Activated CD4-positive, alpha-beta T cell treated with anti-CD3 and anti-CD28 coated beads for 36 hours (primary cell): ENCODE measurements around the gene XRCC4. TPM values are rescaled to one million over a fixed set of nuclear protein-coding genes. Genes with fewer than 3 reads are reported as not detected.

Source experiments
- ATAC-seq: fragments of 200-7000 bp; cut with Tn5 transposase; one replicate; pipeline ENCODE4 v1.10.0; 2021; ENCODE audit warnings: mild to moderate bottlenecking, moderate library complexity
- CTCF ChIA-PET: fragments of 350-600 bp; sonication (Branson Sonifier 250); formaldehyde crosslinking; loops from one replicate; lab custom pipeline; 2021; ENCODE audit warnings: antibody characterized with exemption; lab: Charles Lee
- POLR2A ChIA-PET: fragments of 350-600 bp; sonication (Branson Sonifier 250); formaldehyde crosslinking; loops from one replicate; lab custom pipeline; 2021; ENCODE audit warnings: antibody characterized with exemption, inconsistent platforms; lab: Charles Lee
- DNase-seq: peaks from one replicate; pipeline ENCODE4 v3.0.0-alpha.2; 2020
- H3K27ac Mint-ChIP-seq: one replicate; pipeline ENCODE4 v1.8.0; 2021; ENCODE audit warnings: mixed read lengths
- H3K27me3 Mint-ChIP-seq: one replicate; pipeline ENCODE4 v1.8.0; 2021; ENCODE audit warnings: mixed read lengths
- H3K36me3 Mint-ChIP-seq: one replicate; pipeline ENCODE4 v1.8.0; 2021; ENCODE audit warnings: low read depth, mixed read lengths
- H3K4me1 Mint-ChIP-seq: one replicate; pipeline ENCODE4 v1.8.0; 2021; ENCODE audit warnings: mixed read lengths
- H3K4me3 Mint-ChIP-seq: one replicate; pipeline ENCODE4 v1.8.0; 2021; ENCODE audit warnings: mild to moderate bottlenecking, moderate library complexity, mixed read lengths
- H3K9me3 Mint-ChIP-seq: one replicate; pipeline ENCODE4 v1.8.0; 2021; ENCODE audit warnings: low read depth, mixed read lengths
- intact Hi-C, 2 experiments: fragments of 100-400 bp; cut with DNase I in 1 of 2; cut with micrococcal nuclease in 1 of 2; formaldehyde crosslinking; loops; one replicate each; pipeline versions ENCODE4 v1.14.2 to v1.15.1; 2022 to 2024; cut with DNase I, micrococcal nuclease
- total RNA-seq, 2 experiments: library from RNA; stranded (reverse); gene quantifications; one replicate each; pipeline ENCODE4 v1.2.3, GENCODE V29; 2021

XRCC4 gene
- total RNA-seq, 2 experiments from 2014 or later = 13.7 to 16.9 TPM

DNA sequence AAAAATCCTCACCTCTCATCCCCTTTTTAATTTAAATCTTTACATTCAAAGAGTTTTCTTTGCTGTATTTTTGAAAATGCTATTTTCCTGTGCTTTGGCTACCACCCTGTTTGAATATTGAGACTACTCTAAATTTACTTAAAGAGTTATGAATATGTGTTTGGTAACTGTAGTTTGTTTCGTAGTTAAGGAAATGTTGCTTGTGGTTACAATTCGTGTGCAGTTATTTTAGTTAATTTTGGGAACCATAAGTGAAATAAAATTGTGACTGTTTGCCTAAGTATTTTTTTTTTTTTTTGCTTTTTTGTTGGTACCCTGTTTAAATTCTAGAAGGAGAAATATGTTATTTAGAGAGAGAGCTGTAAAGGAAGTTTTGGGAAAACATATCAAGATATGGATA lies 78.7 kb downstream of the XRCC4 start:
- CTCF ChIA-PET = no interaction called here
- intact Hi-C loops = no loop called here
- H3K4me3 Mint-ChIP-seq = no peak overlapping the region
- no peaks in the 10 kb centered on the region for H3K27me3 Mint-ChIP-seq
- no peaks in the 10 kb centered on the region for H3K4me1 Mint-ChIP-seq
- DNase-seq = no peak
- POLR2A ChIA-PET = no interaction called here
- no peak overlapping the region for H3K27ac Mint-ChIP-seq
- H3K36me3 Mint-ChIP-seq = no peaks in the 10 kb centered on the region
- no peak for ATAC-seq
- no peaks in the 10 kb centered on the region for H3K9me3 Mint-ChIP-seq

GRCh38 chr5:83157163-83157562 lies 79.8 kb downstream of the XRCC4 start:
- H3K9me3 Mint-ChIP-seq = no peaks in the 10 kb centered on the region
- H3K27ac Mint-ChIP-seq = no peak overlapping the region
- DNase-seq = no peak
- H3K36me3 Mint-ChIP-seq = no peaks in the 10 kb centered on the region
- no peak overlapping the region for H3K4me3 Mint-ChIP-seq
- ATAC-seq = no peak
- ChIA-PET CTCF (no interaction called here), POLR2A (no interaction called here)
- H3K27me3 Mint-ChIP-seq = no peaks in the 10 kb centered on the region
- H3K4me1 Mint-ChIP-seq = no peaks in the 10 kb centered on the region
- intact Hi-C loops = no loop called here

DNA sequence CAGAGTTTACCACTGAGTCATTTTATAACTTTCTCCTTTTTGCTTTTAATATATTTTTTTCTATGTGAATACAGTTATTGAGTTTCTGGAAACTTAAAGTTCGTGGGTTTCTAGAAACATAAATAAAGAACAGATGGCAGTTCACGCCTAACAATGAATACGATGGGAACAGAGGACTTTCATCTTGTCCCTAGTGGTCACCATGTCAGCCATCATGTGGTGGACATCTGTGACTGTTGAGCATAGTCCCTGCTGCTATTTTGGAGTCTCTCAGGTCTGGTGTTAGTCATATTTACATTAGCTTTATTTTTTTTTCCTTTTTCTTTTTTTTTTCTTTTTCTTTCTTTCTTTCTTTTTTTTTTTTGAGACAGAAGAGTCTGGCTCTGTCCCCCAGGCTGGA lies 85.3 kb downstream of the XRCC4 start:
- H3K4me3 Mint-ChIP-seq = no peak overlapping the region
- peaks cover 3% of the 10 kb centered on the region for H3K36me3 Mint-ChIP-seq
- ATAC-seq (no peak), DNase-seq (no peak)
- H3K4me1 Mint-ChIP-seq = no peaks in the 10 kb centered on the region
- H3K9me3 Mint-ChIP-seq = no peaks in the 10 kb centered on the region
- intact Hi-C loops = no loop called here
- ChIA-PET CTCF (no interaction called here), POLR2A (interaction anchor here (0.6 kb wide), 1 partner anchor 12 kb away, joined by 3 read pairs; no protein-coding TSS in a partner anchor)
- no peak overlapping the region for H3K27ac Mint-ChIP-seq
- H3K27me3 Mint-ChIP-seq = no peaks in the 10 kb centered on the region

- Mint-ChIP-seq H3K4me3 (no peak overlapping the region), H3K36me3 (peaks cover 3% of the 10 kb centered on the region), H3K27ac (no peak overlapping the region), H3K27me3 (no peaks in the 10 kb centered on the region), H3K4me1 (no peaks in the 10 kb centered on the region), H3K9me3 (no peaks in the 10 kb centered on the region)
- POLR2A ChIA-PET = no interaction called here
- CTCF ChIA-PET = no interaction called here
- DNase-seq (no peak), ATAC-seq (no peak)
- intact Hi-C loops = no loop called here
These were observed 90.2 kb downstream of the XRCC4 start for GRCh38 chr5:83167538-83167937.

DNA sequence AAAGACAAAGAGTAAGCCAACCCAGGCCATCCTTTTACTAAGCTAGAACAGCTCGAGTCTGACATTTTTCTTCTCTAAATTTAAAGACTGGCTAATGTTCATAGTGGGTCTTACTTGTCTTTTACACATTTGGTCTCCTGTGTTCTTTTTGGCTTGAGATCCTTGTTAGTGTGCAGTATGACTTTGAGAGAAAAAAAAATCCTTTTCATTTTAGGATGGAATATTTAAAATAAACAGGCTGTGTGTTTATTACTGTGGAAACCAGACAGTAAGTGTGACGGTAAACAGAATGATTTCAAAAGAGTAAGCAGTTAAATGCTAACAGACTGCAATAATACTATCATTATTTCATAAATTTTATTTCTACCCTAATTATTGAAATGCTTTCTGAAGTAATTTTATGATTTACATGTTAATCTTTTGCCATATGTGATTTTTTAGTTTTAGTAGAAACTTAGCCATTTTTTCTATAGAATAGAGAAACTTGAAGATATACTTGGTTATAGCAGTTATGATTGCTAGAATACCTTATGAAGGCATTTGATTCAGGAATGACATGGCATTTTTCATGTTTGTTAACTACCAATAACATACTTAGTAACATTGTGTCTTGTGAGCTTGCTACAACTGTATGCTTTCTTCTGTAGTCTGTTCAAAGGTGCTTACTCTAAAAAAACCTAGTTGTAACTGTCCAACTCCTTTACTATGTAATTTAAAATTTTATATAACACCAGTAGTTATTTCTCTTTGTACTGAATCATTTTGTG lies 92.4 kb downstream of the XRCC4 start:
- no peaks in the 10 kb centered on the region for H3K4me1 Mint-ChIP-seq
- CTCF ChIA-PET = no interaction called here
- no peaks in the 10 kb centered on the region for H3K27me3 Mint-ChIP-seq
- ATAC-seq = no peak
- H3K4me3 Mint-ChIP-seq = no peak overlapping the region
- no peak overlapping the region for H3K27ac Mint-ChIP-seq
- POLR2A ChIA-PET = no interaction called here
- peaks cover 3% of the 10 kb centered on the region for H3K36me3 Mint-ChIP-seq
- no peaks in the 10 kb centered on the region for H3K9me3 Mint-ChIP-seq
- intact Hi-C loops = no loop called here
- no peak for DNase-seq

DNA sequence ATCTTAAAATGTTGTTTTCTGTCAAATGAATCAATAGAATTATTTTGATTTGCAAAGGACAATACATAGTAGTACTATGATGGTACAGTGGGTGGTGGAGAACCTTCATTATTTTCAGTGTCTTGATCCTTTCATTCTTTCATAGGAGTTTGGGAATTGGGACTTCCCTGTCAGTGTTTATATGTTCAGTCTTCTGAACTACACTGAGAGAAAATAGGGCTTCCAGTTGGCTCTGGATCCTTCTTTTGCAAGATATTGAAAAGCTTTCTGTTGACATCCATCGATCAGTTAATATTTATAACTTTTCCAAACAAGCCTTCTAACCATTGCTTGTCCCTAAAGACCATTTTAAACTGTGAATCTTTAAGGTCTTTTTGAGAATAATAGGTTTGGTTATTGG lies 94.7 kb downstream of the XRCC4 start:
- intact Hi-C loops = no loop called here
- DNase-seq (no peak), ATAC-seq (no peak)
- ChIA-PET POLR2A (no interaction called here), CTCF (interaction anchor here (0.7 kb wide), 1 partner anchor 239 kb away, joined by 3 read pairs; no protein-coding TSS in a partner anchor)
- no peaks in the 10 kb centered on the region for H3K9me3 Mint-ChIP-seq
- H3K27me3 Mint-ChIP-seq = no peaks in the 10 kb centered on the region
- peaks cover 1% of the 10 kb centered on the region for H3K36me3 Mint-ChIP-seq
- H3K4me3 Mint-ChIP-seq = no peak overlapping the region
- H3K4me1 Mint-ChIP-seq = no peaks in the 10 kb centered on the region
- no peak overlapping the region for H3K27ac Mint-ChIP-seq

- no peak overlapping the region for H3K27ac Mint-ChIP-seq
- POLR2A ChIA-PET = no interaction called here
- intact Hi-C loops = no loop called here
- H3K27me3 Mint-ChIP-seq = no peaks in the 10 kb centered on the region
- no peaks in the 10 kb centered on the region for H3K9me3 Mint-ChIP-seq
- ATAC-seq (no peak), DNase-seq (no peak)
- no peak overlapping the region for H3K4me3 Mint-ChIP-seq
- H3K4me1 Mint-ChIP-seq = no peaks in the 10 kb centered on the region
- CTCF ChIA-PET = no interaction called here
- H3K36me3 Mint-ChIP-seq = no peaks in the 10 kb centered on the region
These were observed 95.3 kb downstream of the XRCC4 start for GRCh38 chr5:83172655-83173054.

DNA sequence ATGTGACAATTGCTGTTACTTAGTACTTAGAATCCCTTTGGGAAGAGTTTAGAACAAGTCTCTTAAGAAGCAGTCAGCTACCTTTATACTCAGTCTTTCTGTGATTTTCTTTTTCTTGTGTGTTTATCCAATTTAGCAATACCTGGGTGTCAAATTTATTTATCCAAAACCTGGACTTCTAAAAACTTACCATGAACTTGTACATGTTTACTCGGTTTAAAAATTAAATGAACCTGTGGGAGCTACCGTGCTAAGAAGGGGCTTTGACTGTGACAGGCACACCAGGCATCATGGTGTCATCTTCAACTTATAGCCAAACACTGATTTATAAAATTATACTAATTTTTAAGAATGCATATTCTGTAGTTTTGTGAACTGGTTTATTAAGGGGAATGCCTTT lies 96.5 kb downstream of the XRCC4 start:
- intact Hi-C loops = no loop called here
- no peaks in the 10 kb centered on the region for H3K27me3 Mint-ChIP-seq
- H3K4me1 Mint-ChIP-seq = no peaks in the 10 kb centered on the region
- no peaks in the 10 kb centered on the region for H3K36me3 Mint-ChIP-seq
- DNase-seq = no peak
- POLR2A ChIA-PET = no interaction called here
- no peak overlapping the region for H3K4me3 Mint-ChIP-seq
- CTCF ChIA-PET = no interaction called here
- ATAC-seq = no peak
- H3K27ac Mint-ChIP-seq = no peak overlapping the region
- H3K9me3 Mint-ChIP-seq = no peaks in the 10 kb centered on the region

DNA sequence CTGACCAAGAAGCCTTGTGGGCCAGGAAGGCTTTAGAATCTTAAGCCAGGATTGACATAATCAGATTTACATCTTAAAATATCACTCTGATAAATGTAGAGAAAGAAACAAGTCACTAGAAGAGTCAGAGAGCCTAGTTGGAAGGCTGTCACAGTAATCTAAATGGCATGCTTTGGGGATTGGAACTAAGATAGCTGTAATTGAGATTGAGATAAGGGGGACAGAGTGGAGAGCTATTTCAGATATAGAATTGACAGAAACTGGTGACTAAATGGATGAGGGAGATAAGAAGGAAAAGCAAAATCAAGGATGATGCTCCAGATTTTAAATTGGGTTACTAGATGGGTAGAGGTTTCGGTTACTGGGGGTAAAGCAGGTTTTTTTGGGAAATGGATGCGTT lies 100.5 kb downstream of the XRCC4 start:
- no peaks in the 10 kb centered on the region for H3K27me3 Mint-ChIP-seq
- ATAC-seq (no peak), DNase-seq (no peak)
- H3K36me3 Mint-ChIP-seq = no peaks in the 10 kb centered on the region
- H3K9me3 Mint-ChIP-seq = no peaks in the 10 kb centered on the region
- H3K27ac Mint-ChIP-seq = no peak overlapping the region
- ChIA-PET POLR2A (no interaction called here), CTCF (no interaction called here)
- intact Hi-C loops = no loop called here
- H3K4me3 Mint-ChIP-seq = no peak overlapping the region
- H3K4me1 Mint-ChIP-seq = no peaks in the 10 kb centered on the region

DNA sequence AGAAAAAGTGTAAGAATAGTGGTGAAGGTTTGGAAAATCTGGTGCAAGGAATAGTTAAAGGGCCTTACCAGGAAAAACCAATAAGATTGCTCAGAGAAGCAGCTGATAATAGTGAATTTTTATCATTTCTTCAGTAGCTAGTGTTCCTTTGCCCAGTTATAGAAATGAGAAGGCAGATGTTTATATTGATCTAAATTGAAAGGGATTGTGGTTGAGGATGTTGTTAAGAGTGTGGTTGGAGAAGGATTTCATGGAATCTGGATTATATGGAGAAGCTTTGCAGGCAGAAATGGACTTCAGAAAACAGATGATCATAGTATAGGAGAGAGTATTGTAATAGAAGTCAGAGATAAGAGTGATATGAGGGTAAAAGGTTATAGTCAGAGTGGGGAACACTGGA lies 102.6 kb downstream of the XRCC4 start:
- ATAC-seq (no peak), DNase-seq (no peak)
- no peaks in the 10 kb centered on the region for H3K36me3 Mint-ChIP-seq
- no peaks in the 10 kb centered on the region for H3K9me3 Mint-ChIP-seq
- no peaks in the 10 kb centered on the region for H3K4me1 Mint-ChIP-seq
- H3K27ac Mint-ChIP-seq = no peak overlapping the region
- H3K27me3 Mint-ChIP-seq = no peaks in the 10 kb centered on the region
- H3K4me3 Mint-ChIP-seq = no peak overlapping the region
- CTCF ChIA-PET = no interaction called here
- intact Hi-C loops = no loop called here
- POLR2A ChIA-PET = no interaction called here

GRCh38 chr5:83184534-83184933 lies 107.2 kb downstream of the XRCC4 start:
- intact Hi-C loops = no loop called here
- H3K36me3 Mint-ChIP-seq = peaks cover 3% of the 10 kb centered on the region
- H3K4me3 Mint-ChIP-seq = no peak overlapping the region
- ChIA-PET POLR2A (no interaction called here), CTCF (no interaction called here)
- peaks cover 4% of the 10 kb centered on the region for H3K9me3 Mint-ChIP-seq
- no peak overlapping the region for H3K27ac Mint-ChIP-seq
- H3K27me3 Mint-ChIP-seq = no peaks in the 10 kb centered on the region
- DNase-seq (no peak), ATAC-seq (no peak)
- no peaks in the 10 kb centered on the region for H3K4me1 Mint-ChIP-seq

DNA sequence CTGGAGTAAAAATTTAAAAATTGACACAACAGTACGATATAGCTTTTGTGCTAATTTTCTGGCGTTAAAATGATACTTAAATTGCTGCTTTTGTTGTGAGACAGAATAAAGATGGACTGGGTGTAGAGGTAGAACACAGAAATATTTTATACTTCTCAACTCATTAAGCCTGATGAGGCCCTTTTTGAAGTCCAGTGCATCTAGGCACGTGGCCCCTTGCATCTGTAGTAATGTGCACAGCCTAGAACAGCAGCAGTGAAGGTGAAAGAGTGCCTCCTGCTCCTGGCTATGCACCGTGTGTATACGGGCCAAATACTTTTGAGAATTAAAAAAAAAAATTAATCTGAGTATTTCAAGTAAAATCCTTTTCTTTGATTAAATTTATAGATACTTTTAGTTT lies 115.6 kb downstream of the XRCC4 start:
- CTCF ChIA-PET = interaction anchor here (1.1 kb wide), 1 partner anchor 9 kb away, joined by 3 read pairs; no protein-coding TSS in a partner anchor
- POLR2A ChIA-PET = no interaction called here
- H3K4me1 Mint-ChIP-seq = no peaks in the 10 kb centered on the region

More for the DNA sequence above, 115.6 kb downstream of the XRCC4 start:
- H3K36me3 Mint-ChIP-seq = peaks cover 2% of the 10 kb centered on the region
- intact Hi-C loops = no loop called here
- no peak for ATAC-seq
- no peaks in the 10 kb centered on the region for H3K9me3 Mint-ChIP-seq
- H3K27me3 Mint-ChIP-seq = no peaks in the 10 kb centered on the region
- DNase-seq = no peak
- H3K4me3 Mint-ChIP-seq = no peak overlapping the region
- no peak overlapping the region for H3K27ac Mint-ChIP-seq
